ENCODE results near the gene SORL1-AS1.

SORL1-AS1 gene

GRCh38 chr11:121448431-121448941 is 4.3 kb downstream of the SORL1-AS1 start:
- Mint-ChIP-seq H3K27me3 (ENCODE audit: unreplicated experiment) (peaks cover 2% of the 10 kb centered on the region), H3K27ac (ENCODE audit: unreplicated experiment) (no peak overlapping the region), H3K4me1 (ENCODE audit: low read depth, unreplicated experiment) (peaks cover 18% of the 10 kb centered on the region), H3K4me3 (ENCODE audit: unreplicated experiment) (no peak overlapping the region), H3K36me3 (ENCODE audit: unreplicated experiment) (no peaks in the 10 kb centered on the region), H3K9me3 (ENCODE audit: unreplicated experiment) (peaks cover 4% of the 10 kb centered on the region)
- no peak for DNase-seq
- no peak for TF ChIP-seq CTCF (IDR thresholded peaks at IDR 0.05; ENCODE audit: partially characterized antibody, unreplicated experiment)

GRCh38 chr11:121448011-121448410 is 4.8 kb downstream of the SORL1-AS1 start:
- Mint-ChIP-seq H3K27ac (ENCODE audit: unreplicated experiment) (no peak overlapping the region), H3K27me3 (ENCODE audit: unreplicated experiment) (peaks cover 2% of the 10 kb centered on the region), H3K36me3 (ENCODE audit: unreplicated experiment) (no peaks in the 10 kb centered on the region), H3K4me1 (ENCODE audit: low read depth, unreplicated experiment) (peaks cover 18% of the 10 kb centered on the region), H3K9me3 (ENCODE audit: unreplicated experiment) (peaks cover 4% of the 10 kb centered on the region), H3K4me3 (ENCODE audit: unreplicated experiment) (no peak overlapping the region)
- DNase-seq, result no peak
- TF ChIP-seq CTCF (IDR thresholded peaks at IDR 0.05; ENCODE audit: partially characterized antibody, unreplicated experiment), result no peak

- peaks cover 14% of the 10 kb centered on the region for H3K4me1 Mint-ChIP-seq (ENCODE audit: low read depth, unreplicated experiment)
- no peaks in the 10 kb centered on the region for H3K27me3 Mint-ChIP-seq (ENCODE audit: unreplicated experiment)
- H3K27ac Mint-ChIP-seq (ENCODE audit: unreplicated experiment), result no peak overlapping the region
- no peak for TF ChIP-seq CTCF (IDR thresholded peaks at IDR 0.05; ENCODE audit: partially characterized antibody, unreplicated experiment)
- H3K36me3 Mint-ChIP-seq (ENCODE audit: unreplicated experiment), result no peaks in the 10 kb centered on the region
- no peak for DNase-seq
- H3K4me3 Mint-ChIP-seq (ENCODE audit: unreplicated experiment), result no peak overlapping the region
- H3K9me3 Mint-ChIP-seq (ENCODE audit: unreplicated experiment), result no peaks in the 10 kb centered on the region
Measured at GRCh38 chr11:121446752-121447156, 6.0 kb downstream of the SORL1-AS1 start.

- Mint-ChIP-seq H3K9me3 (ENCODE audit: unreplicated experiment) (no peaks in the 10 kb centered on the region), H3K27ac (ENCODE audit: unreplicated experiment) (no peak overlapping the region), H3K4me3 (ENCODE audit: unreplicated experiment) (no peak overlapping the region), H3K27me3 (ENCODE audit: unreplicated experiment) (no peaks in the 10 kb centered on the region), H3K4me1 (ENCODE audit: low read depth, unreplicated experiment) (peaks cover 14% of the 10 kb centered on the region), H3K36me3 (ENCODE audit: unreplicated experiment) (no peaks in the 10 kb centered on the region)
- TF ChIP-seq CTCF (IDR thresholded peaks at IDR 0.05; ENCODE audit: partially characterized antibody, unreplicated experiment), result no peak
- DNase-seq, result no peak
Measured at GRCh38 chr11:121445071-121445768, 7.5 kb downstream of the SORL1-AS1 start.

GRCh38 chr11:121444526-121444925 is 8.2 kb downstream of the SORL1-AS1 start:
- DNase-seq, result no peak
- no peaks in the 10 kb centered on the region for H3K9me3 Mint-ChIP-seq (ENCODE audit: unreplicated experiment)
- no peak overlapping the region for H3K27ac Mint-ChIP-seq (ENCODE audit: unreplicated experiment)
- H3K4me1 Mint-ChIP-seq (ENCODE audit: low read depth, unreplicated experiment), result peaks cover 14% of the 10 kb centered on the region
- H3K36me3 Mint-ChIP-seq (ENCODE audit: unreplicated experiment), result no peaks in the 10 kb centered on the region
- H3K4me3 Mint-ChIP-seq (ENCODE audit: unreplicated experiment), result no peak overlapping the region
- TF ChIP-seq CTCF (IDR thresholded peaks at IDR 0.05; ENCODE audit: partially characterized antibody, unreplicated experiment), result no peak
- no peaks in the 10 kb centered on the region for H3K27me3 Mint-ChIP-seq (ENCODE audit: unreplicated experiment)

Measured in glutamatergic neuron (in vitro differentiated cells).